ENCODE measurements around the gene SPAG8. TPM values are rescaled to one million over a fixed set of nuclear protein-coding genes. Genes with fewer than 3 reads are reported as not detected.

The SPAG8 gene
- total and polyA plus RNA-seq, 9 of the 15 experiments (the other 6 are each of a cell fraction or from before 2014, with no cell fraction given) = 0.03 to 0.47 (median 0.21) TPM

DNA sequence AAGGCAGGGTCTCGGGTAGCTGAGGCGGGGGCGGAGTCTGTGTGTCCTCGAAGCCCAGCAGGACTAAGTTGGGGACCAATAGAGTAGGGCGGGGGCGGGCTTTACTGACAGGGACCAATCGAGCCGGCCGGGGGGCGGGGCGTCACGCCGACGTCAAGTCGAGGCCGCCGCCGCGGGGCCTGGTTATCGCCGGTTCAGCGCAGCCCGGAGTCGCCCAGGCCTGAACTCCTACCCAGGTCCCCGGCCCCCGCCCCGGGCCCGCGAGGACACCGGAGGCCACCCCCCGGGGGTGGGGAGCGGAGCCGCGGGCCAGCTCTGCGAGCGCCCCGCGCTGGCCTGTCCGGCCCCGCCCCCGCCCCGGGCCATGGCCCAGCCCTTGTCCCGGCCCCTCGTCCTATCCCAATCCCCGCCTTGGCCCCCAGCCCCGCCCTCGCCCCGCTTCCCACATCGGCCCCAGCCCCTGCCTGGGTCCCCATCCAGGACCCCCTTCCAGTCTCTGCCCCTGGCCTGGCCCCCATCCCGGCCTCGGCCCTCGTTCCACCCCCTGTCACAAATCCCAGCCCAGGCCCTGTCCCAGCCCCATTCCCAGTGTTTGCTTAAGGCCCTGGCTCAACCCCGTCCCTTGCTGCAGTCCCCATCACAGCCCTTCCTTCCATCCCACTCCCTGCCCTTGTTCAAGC is 17.2 kb upstream of the SPAG8 start, which contains the start of gene TMEM8B (continued):
- TF ChIP-seq, protein P1, sequence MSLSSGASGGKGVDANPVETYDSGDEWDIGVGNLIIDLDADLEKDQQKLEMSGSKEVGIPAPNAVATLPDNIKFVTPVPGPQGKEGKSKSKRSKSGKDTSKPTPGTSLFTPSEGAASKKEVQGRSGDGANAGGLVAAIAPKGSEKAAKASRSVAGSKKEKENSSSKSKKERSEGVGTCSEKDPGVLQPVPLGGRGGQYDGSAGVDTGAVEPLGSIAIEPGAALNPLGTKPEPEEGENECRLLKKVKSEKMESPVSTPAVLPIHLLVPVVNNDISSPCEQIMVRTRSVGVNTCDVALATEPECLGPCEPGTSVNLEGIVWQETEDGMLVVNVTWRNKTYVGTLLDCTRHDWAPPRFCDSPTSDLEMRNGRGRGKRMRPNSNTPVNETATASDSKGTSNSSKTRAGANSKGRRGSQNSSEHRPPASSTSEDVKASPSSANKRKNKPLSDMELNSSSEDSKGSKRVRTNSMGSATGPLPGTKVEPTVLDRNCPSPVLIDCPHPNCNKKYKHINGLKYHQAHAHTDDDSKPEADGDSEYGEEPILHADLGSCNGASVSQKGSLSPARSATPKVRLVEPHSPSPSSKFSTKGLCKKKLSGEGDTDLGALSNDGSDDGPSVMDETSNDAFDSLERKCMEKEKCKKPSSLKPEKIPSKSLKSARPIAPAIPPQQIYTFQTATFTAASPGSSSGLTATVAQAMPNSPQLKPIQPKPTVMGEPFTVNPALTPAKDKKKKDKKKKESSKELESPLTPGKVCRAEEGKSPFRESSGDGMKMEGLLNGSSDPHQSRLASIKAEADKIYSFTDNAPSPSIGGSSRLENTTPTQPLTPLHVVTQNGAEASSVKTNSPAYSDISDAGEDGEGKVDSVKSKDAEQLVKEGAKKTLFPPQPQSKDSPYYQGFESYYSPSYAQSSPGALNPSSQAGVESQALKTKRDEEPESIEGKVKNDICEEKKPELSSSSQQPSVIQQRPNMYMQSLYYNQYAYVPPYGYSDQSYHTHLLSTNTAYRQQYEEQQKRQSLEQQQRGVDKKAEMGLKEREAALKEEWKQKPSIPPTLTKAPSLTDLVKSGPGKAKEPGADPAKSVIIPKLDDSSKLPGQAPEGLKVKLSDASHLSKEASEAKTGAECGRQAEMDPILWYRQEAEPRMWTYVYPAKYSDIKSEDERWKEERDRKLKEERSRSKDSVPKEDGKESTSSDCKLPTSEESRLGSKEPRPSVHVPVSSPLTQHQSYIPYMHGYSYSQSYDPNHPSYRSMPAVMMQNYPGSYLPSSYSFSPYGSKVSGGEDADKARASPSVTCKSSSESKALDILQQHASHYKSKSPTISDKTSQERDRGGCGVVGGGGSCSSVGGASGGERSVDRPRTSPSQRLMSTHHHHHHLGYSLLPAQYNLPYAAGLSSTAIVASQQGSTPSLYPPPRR (CRISPR knock-in tag; IDR thresholded peaks at IDR 0.05; ENCODE audit: borderline replicate concordance) = no peak
- TF ChIP-seq HSF4 (CRISPR knock-in tag; IDR thresholded peaks at IDR 0.05; ENCODE audit: borderline replicate concordance) (no peak), ZC3H11A (IDR thresholded peaks at IDR 0.05; ENCODE audit: low read depth, low read length) (no peak), SAP30 (IDR thresholded peaks at IDR 0.05; ENCODE audit: borderline replicate concordance, insufficient read depth, low read depth, low read length, poor library complexity, severe bottlenecking) (no peak), TAF7 (tag; IDR thresholded peaks at IDR 0.05) (no peak), HEY1 (CRISPR knock-in tag; IDR thresholded peaks at IDR 0.05; ENCODE audit: borderline replicate concordance) (no peak), ZNF707 (CRISPR knock-in tag; conservative IDR thresholded peaks at IDR 0.05) (no peak), U2AF1 (optimal IDR thresholded peaks at IDR 0.05; ENCODE audit: low read depth, low read length) (no peak), BRD4 (IDR thresholded peaks at IDR 0.05) (no peak), ATF1 (CRISPR knock-in tag; IDR thresholded peaks at IDR 0.05) (no peak), ATF1 (tag; IDR thresholded peaks at IDR 0.05) (peak; percentile 66), RBFOX2 (IDR thresholded peaks at IDR 0.05; ENCODE audit: low read depth, low read length) (peak; percentile 50; the same call in 1 of the 2 replicates), HNRNPUL1 (IDR thresholded peaks at IDR 0.05; ENCODE audit: low read length) (no peak)
- TF ChIP-seq, protein P2, sequence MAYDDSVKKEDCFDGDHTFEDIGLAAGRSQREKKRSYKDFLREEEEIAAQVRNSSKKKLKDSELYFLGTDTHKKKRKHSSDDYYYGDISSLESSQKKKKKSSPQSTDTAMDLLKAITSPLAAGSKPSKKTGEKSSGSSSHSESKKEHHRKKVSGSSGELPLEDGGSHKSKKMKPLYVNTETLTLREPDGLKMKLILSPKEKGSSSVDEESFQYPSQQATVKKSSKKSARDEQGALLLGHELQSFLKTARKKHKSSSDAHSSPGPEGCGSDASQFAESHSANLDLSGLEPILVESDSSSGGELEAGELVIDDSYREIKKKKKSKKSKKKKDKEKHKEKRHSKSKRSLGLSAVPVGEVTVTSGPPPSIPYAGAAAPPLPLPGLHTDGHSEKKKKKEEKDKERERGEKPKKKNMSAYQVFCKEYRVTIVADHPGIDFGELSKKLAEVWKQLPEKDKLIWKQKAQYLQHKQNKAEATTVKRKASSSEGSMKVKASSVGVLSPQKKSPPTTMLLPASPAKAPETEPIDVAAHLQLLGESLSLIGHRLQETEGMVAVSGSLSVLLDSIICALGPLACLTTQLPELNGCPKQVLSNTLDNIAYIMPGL (CRISPR knock-in tag; IDR thresholded peaks at IDR 0.05) = no peak
- TF ChIP-seq, protein P3, sequence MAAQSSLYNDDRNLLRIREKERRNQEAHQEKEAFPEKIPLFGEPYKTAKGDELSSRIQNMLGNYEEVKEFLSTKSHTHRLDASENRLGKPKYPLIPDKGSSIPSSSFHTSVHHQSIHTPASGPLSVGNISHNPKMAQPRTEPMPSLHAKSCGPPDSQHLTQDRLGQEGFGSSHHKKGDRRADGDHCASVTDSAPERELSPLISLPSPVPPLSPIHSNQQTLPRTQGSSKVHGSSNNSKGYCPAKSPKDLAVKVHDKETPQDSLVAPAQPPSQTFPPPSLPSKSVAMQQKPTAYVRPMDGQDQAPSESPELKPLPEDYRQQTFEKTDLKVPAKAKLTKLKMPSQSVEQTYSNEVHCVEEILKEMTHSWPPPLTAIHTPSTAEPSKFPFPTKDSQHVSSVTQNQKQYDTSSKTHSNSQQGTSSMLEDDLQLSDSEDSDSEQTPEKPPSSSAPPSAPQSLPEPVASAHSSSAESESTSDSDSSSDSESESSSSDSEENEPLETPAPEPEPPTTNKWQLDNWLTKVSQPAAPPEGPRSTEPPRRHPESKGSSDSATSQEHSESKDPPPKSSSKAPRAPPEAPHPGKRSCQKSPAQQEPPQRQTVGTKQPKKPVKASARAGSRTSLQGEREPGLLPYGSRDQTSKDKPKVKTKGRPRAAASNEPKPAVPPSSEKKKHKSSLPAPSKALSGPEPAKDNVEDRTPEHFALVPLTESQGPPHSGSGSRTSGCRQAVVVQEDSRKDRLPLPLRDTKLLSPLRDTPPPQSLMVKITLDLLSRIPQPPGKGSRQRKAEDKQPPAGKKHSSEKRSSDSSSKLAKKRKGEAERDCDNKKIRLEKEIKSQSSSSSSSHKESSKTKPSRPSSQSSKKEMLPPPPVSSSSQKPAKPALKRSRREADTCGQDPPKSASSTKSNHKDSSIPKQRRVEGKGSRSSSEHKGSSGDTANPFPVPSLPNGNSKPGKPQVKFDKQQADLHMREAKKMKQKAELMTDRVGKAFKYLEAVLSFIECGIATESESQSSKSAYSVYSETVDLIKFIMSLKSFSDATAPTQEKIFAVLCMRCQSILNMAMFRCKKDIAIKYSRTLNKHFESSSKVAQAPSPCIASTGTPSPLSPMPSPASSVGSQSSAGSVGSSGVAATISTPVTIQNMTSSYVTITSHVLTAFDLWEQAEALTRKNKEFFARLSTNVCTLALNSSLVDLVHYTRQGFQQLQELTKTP (IDR thresholded peaks at IDR 0.05; ENCODE audit: low read depth in 1 of 2, partially characterized antibody in 2 of 2) = no peak
- TF ChIP-seq, protein P4, sequence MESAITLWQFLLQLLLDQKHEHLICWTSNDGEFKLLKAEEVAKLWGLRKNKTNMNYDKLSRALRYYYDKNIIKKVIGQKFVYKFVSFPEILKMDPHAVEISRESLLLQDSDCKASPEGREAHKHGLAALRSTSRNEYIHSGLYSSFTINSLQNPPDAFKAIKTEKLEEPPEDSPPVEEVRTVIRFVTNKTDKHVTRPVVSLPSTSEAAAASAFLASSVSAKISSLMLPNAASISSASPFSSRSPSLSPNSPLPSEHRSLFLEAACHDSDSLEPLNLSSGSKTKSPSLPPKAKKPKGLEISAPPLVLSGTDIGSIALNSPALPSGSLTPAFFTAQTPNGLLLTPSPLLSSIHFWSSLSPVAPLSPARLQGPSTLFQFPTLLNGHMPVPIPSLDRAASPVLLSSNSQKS (CRISPR knock-in tag; IDR thresholded peaks at IDR 0.05) = no peak

All from K562 (cell line).